ENCODE results near the gene CFAP43.

DNA sequence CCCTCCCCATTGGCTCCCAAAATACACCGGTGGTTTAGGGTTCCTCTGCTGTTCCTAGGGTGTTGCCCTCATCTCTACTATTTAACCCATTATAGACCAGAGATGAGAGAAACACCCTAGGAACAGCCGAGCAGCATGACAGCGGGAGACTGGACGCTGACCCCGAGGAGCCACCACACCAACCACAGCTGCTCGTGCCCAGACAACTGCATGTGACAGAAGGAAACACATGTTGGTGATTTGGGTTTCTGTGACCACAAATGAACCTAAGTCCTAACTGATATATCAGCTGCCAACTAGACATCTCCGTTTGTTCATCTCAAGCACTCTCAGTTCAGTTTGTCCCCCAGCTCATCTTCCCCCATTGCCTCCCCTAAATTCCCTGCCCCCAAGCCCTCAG lies 13.4 kb downstream of the CFAP43 start:
- TF ChIP-seq, protein P1, sequence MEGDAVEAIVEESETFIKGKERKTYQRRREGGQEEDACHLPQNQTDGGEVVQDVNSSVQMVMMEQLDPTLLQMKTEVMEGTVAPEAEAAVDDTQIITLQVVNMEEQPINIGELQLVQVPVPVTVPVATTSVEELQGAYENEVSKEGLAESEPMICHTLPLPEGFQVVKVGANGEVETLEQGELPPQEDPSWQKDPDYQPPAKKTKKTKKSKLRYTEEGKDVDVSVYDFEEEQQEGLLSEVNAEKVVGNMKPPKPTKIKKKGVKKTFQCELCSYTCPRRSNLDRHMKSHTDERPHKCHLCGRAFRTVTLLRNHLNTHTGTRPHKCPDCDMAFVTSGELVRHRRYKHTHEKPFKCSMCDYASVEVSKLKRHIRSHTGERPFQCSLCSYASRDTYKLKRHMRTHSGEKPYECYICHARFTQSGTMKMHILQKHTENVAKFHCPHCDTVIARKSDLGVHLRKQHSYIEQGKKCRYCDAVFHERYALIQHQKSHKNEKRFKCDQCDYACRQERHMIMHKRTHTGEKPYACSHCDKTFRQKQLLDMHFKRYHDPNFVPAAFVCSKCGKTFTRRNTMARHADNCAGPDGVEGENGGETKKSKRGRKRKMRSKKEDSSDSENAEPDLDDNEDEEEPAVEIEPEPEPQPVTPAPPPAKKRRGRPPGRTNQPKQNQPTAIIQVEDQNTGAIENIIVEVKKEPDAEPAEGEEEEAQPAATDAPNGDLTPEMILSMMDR (IDR thresholded peaks at IDR 0.05) = no peak
- TF ChIP-seq EP300 (IDR thresholded peaks at IDR 0.05) (no peak), POLR2AphosphoS5 (IDR thresholded peaks at IDR 0.05) (no peak), POLR2A (IDR thresholded peaks at IDR 0.05) (no peak)

All from gastroesophageal sphincter (tissue), 3 donors.